ENCODE results near the gene OCA2.

Gene OCA2

GRCh38 chr15:27824841-27825422 lies 274.2 kb downstream of the OCA2 start:
- no peak overlapping the region for H3K4me2 ChIP-seq (ENCODE audit: low read depth, low read length, poor library complexity, severe bottlenecking)
- no peaks in the 10 kb centered on the region for H3F3A ChIP-seq (ENCODE audit: low read depth)
- no peaks in the 10 kb centered on the region for H3K79me2 ChIP-seq (ENCODE audit: insufficient read depth, low read length)
- no peaks in the 10 kb centered on the region for H4K20me1 ChIP-seq (ENCODE audit: insufficient read depth, low read length, poor library complexity, severe bottlenecking)
- H3K9ac ChIP-seq (ENCODE audit: low read depth, low read length, poor library complexity, severe bottlenecking) = no peak overlapping the region
- no peaks in the 10 kb centered on the region for H3K9me2 ChIP-seq (replicated peaks; ENCODE audit: low read depth, low read length)
- H3K36me3 ChIP-seq (ENCODE audit: insufficient read depth, low read length) = no peaks in the 10 kb centered on the region
- H3K9me3 ChIP-seq (ENCODE audit: insufficient read depth, low read depth, low read length) = no peaks in the 10 kb centered on the region
- H3K27me3 ChIP-seq (ENCODE audit: insufficient read depth, low read length, poor library complexity, severe bottlenecking) = no peaks in the 10 kb centered on the region
- TF ChIP-seq CTCF (conservative IDR thresholded peaks at IDR 0.05; ENCODE audit: low read length) (no peak), EZH2phosphoT487 (IDR thresholded peaks at IDR 0.05; ENCODE audit: borderline replicate concordance) (no peak)
- H3K4me1 ChIP-seq (ENCODE audit: insufficient read depth, low read length, poor library complexity, severe bottlenecking) = no peaks in the 10 kb centered on the region
- no peak overlapping the region for H3K4me3 ChIP-seq (ENCODE audit: low read length, poor library complexity, severe bottlenecking)
- no peak overlapping the region for H2AFZ ChIP-seq (ENCODE audit: low read length)

- no peak overlapping the region for H3K9ac ChIP-seq (ENCODE audit: low read depth, low read length, poor library complexity, severe bottlenecking)
- H3K9me3 ChIP-seq (ENCODE audit: insufficient read depth, low read depth, low read length) = no peaks in the 10 kb centered on the region
- no peak overlapping the region for H3K4me3 ChIP-seq (ENCODE audit: low read length, poor library complexity, severe bottlenecking)
- H3K4me2 ChIP-seq (ENCODE audit: low read depth, low read length, poor library complexity, severe bottlenecking) = no peak overlapping the region
- no peaks in the 10 kb centered on the region for H3K36me3 ChIP-seq (ENCODE audit: insufficient read depth, low read length)
- H3F3A ChIP-seq (ENCODE audit: low read depth) = no peaks in the 10 kb centered on the region
- no peaks in the 10 kb centered on the region for H3K79me2 ChIP-seq (ENCODE audit: insufficient read depth, low read length)
- H3K27me3 ChIP-seq (ENCODE audit: insufficient read depth, low read length, poor library complexity, severe bottlenecking) = no peaks in the 10 kb centered on the region
- H2AFZ ChIP-seq (ENCODE audit: low read length) = no peak overlapping the region
- no peaks in the 10 kb centered on the region for H3K9me2 ChIP-seq (replicated peaks; ENCODE audit: low read depth, low read length)
- no peak for TF ChIP-seq CTCF (conservative IDR thresholded peaks at IDR 0.05; ENCODE audit: low read length)
- TF ChIP-seq EZH2phosphoT487 (IDR thresholded peaks at IDR 0.05; ENCODE audit: borderline replicate concordance) = no peak
- H3K4me1 ChIP-seq (ENCODE audit: insufficient read depth, low read length, poor library complexity, severe bottlenecking) = no peaks in the 10 kb centered on the region
- H4K20me1 ChIP-seq (ENCODE audit: insufficient read depth, low read length, poor library complexity, severe bottlenecking) = no peaks in the 10 kb centered on the region
Observed at GRCh38 chr15:27821273-27821672, 277.8 kb downstream of the OCA2 start.

GRCh38 chr15:27820722-27821121 lies 278.4 kb downstream of the OCA2 start:
- H3K9me3 ChIP-seq (ENCODE audit: insufficient read depth, low read depth, low read length) = no peaks in the 10 kb centered on the region
- no peaks in the 10 kb centered on the region for H4K20me1 ChIP-seq (ENCODE audit: insufficient read depth, low read length, poor library complexity, severe bottlenecking)
- H3K79me2 ChIP-seq (ENCODE audit: insufficient read depth, low read length) = no peaks in the 10 kb centered on the region
- H3K4me1 ChIP-seq (ENCODE audit: insufficient read depth, low read length, poor library complexity, severe bottlenecking) = no peaks in the 10 kb centered on the region
- TF ChIP-seq EZH2phosphoT487 (IDR thresholded peaks at IDR 0.05; ENCODE audit: borderline replicate concordance) = no peak
- no peak for TF ChIP-seq CTCF (conservative IDR thresholded peaks at IDR 0.05; ENCODE audit: low read length)
- H3K36me3 ChIP-seq (ENCODE audit: insufficient read depth, low read length) = no peaks in the 10 kb centered on the region
- no peak overlapping the region for H3K9ac ChIP-seq (ENCODE audit: low read depth, low read length, poor library complexity, severe bottlenecking)
- H3K4me3 ChIP-seq (ENCODE audit: low read length, poor library complexity, severe bottlenecking) = no peak overlapping the region
- H3F3A ChIP-seq (ENCODE audit: low read depth) = no peaks in the 10 kb centered on the region
- H2AFZ ChIP-seq (ENCODE audit: low read length) = no peak overlapping the region
- H3K9me2 ChIP-seq (replicated peaks; ENCODE audit: low read depth, low read length) = no peaks in the 10 kb centered on the region
- H3K27me3 ChIP-seq (ENCODE audit: insufficient read depth, low read length, poor library complexity, severe bottlenecking) = no peaks in the 10 kb centered on the region
- no peak overlapping the region for H3K4me2 ChIP-seq (ENCODE audit: low read depth, low read length, poor library complexity, severe bottlenecking)

Measured in Loucy (cell line).